KMS-11 (cell line): ENCODE measurements around the gene MYH11.

ENCODE experiments used
- H2AFZ ChIP-seq: fragments of 200-600 bp; sonication (generic); 2 replicates; pipeline ENCODE4 v1.6.1; 2016; ENCODE audit warnings: antibody characterized with exemption, mixed run types, low read depth
- H3K27ac ChIP-seq: fragments of 200-600 bp; sonication (generic); 2 replicates; pipeline ENCODE4 v1.6.1; 2016; ENCODE audit warnings: mild to moderate bottlenecking, mixed run types
- H3K27me3 ChIP-seq: fragments of 200-600 bp; sonication (generic); 2 replicates; pipeline ENCODE4 v1.6.1; 2017; ENCODE audit warnings: mild to moderate bottlenecking, low read depth, mixed run types, moderate library complexity; ENCODE audit not compliant: insufficient read depth
- H3K36me3 ChIP-seq: fragments of 200-600 bp; sonication (generic); 2 replicates; pipeline ENCODE4 v1.6.1; 2017; ENCODE audit warnings: mild to moderate bottlenecking, mixed run types; ENCODE audit not compliant: insufficient read depth
- H3K4me1 ChIP-seq: fragments of 200-600 bp; sonication (generic); 2 replicates; pipeline ENCODE4 v1.6.1; 2016; ENCODE audit warnings: mild to moderate bottlenecking, low read depth, mixed run types; ENCODE audit not compliant: poor library complexity, severe bottlenecking
- H3K4me2 ChIP-seq: fragments of 200-600 bp; sonication (generic); 2 replicates; pipeline ENCODE4 v1.7.0; 2016; ENCODE audit warnings: mild to moderate bottlenecking, mixed run types
- H3K4me3 ChIP-seq: fragments of 200-600 bp; sonication (generic); IDR thresholded peaks from 2 replicates; pipeline ENCODE4 v1.6.1; 2017; ENCODE audit warnings: low read depth, low read length, mixed read lengths; ENCODE audit not compliant: insufficient read depth
- H3K79me2 ChIP-seq: fragments of 200-600 bp; sonication (generic); 2 replicates; pipeline ENCODE4 v1.6.1; 2016; ENCODE audit warnings: low read depth, mixed run types; ENCODE audit not compliant: insufficient read depth
- H3K9ac ChIP-seq: fragments of 200-600 bp; sonication (generic); 2 replicates; pipeline ENCODE4 v1.6.1; 2016; ENCODE audit warnings: mild to moderate bottlenecking, mixed run types
- H4K20me1 ChIP-seq: fragments of 200-600 bp; sonication (generic); 2 replicates; pipeline ENCODE4 v1.6.1; 2016; ENCODE audit warnings: mild to moderate bottlenecking, mixed run types; ENCODE audit not compliant: insufficient read depth
- CTCF ChIP-seq: fragments of 200-600 bp; sonication (generic); conservative IDR thresholded peaks from 2 replicates; pipeline ENCODE4 v1.6.1; 2017; ENCODE audit warnings: low read depth, mild to moderate bottlenecking, antibody characterized with exemption, low read length, moderate library complexity, mixed read lengths

MYH11 gene

GRCh38 chr16:15837761-15838160 is 19.1 kb downstream of the MYH11 start:
- no peak overlapping the region for H3K27ac ChIP-seq
- H3K4me2 ChIP-seq: no peak overlapping the region
- no peaks in the 10 kb centered on the region for H3K27me3 ChIP-seq
- no peaks in the 10 kb centered on the region for H3K4me1 ChIP-seq
- no peak for TF ChIP-seq CTCF
- H3K4me3 ChIP-seq: no peak overlapping the region
- H4K20me1 ChIP-seq: no peaks in the 10 kb centered on the region
- H3K36me3 ChIP-seq: no peaks in the 10 kb centered on the region
- no peak overlapping the region for H2AFZ ChIP-seq
- H3K9ac ChIP-seq: no peak overlapping the region
- no peaks in the 10 kb centered on the region for H3K79me2 ChIP-seq

- no peaks in the 10 kb centered on the region for H3K27me3 ChIP-seq
- H3K4me3 ChIP-seq: no peak overlapping the region
- H4K20me1 ChIP-seq: no peaks in the 10 kb centered on the region
- H3K9ac ChIP-seq: no peak overlapping the region
- no peaks in the 10 kb centered on the region for H3K36me3 ChIP-seq
- no peaks in the 10 kb centered on the region for H3K4me1 ChIP-seq
- H2AFZ ChIP-seq: no peak overlapping the region
- H3K27ac ChIP-seq: no peak overlapping the region
- TF ChIP-seq CTCF: no peak
- no peak overlapping the region for H3K4me2 ChIP-seq
- H3K79me2 ChIP-seq: no peaks in the 10 kb centered on the region
Measured at GRCh38 chr16:15836965-15837611, 19.7 kb downstream of the MYH11 start.

- Histone ChIP-seq H3K36me3 (no peaks in the 10 kb centered on the region), H3K4me3 (no peak overlapping the region), H3K79me2 (no peaks in the 10 kb centered on the region), H3K27me3 (no peaks in the 10 kb centered on the region), H2AFZ (no peak overlapping the region), H3K4me2 (no peak overlapping the region), H3K4me1 (no peaks in the 10 kb centered on the region), H3K9ac (no peak overlapping the region), H3K27ac (no peak overlapping the region), H4K20me1 (no peaks in the 10 kb centered on the region)
- TF ChIP-seq CTCF: no peak
Measured at GRCh38 chr16:15836074-15836473, 20.8 kb downstream of the MYH11 start.

GRCh38 chr16:15835136-15835878 is 21.5 kb downstream of the MYH11 start:
- Histone ChIP-seq H3K27me3 (no peaks in the 10 kb centered on the region), H4K20me1 (no peaks in the 10 kb centered on the region), H3K4me1 (no peaks in the 10 kb centered on the region), H3K36me3 (no peaks in the 10 kb centered on the region), H3K27ac (no peak overlapping the region), H3K4me2 (no peak overlapping the region), H3K79me2 (no peaks in the 10 kb centered on the region), H2AFZ (no peak overlapping the region), H3K4me3 (no peak overlapping the region), H3K9ac (no peak overlapping the region)
- no peak for TF ChIP-seq CTCF
